ENCODE data around the gene CASP8AP2.

The CASP8AP2 gene

DNA sequence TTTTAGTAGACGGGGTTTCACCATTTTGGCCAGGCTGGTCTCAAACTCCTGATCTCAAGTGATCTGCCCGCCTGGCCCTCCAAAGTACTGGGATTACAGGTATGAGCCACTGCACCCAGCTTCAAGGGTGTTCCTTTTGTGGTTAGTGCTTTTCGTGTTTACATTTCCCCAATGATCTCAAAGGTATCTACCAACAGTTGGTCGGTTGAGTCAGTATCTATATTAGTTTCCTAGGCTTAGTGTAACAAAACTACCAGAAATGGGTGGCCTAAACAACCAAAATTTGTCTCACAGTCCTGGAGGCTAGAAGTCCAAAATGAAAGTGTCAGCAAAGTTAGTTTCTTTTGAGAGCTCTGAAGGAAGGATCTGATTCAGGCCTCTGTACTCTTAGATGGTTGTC, 30.1 kb downstream of the CASP8AP2 start:
- no peaks in the 10 kb centered on the region for H3F3A ChIP-seq (ENCODE audit: low read depth)
- no peaks in the 10 kb centered on the region for H3K9me2 ChIP-seq (replicated peaks; ENCODE audit: low read depth, low read length)
- no peak overlapping the region for H3K4me2 ChIP-seq (ENCODE audit: low read depth, low read length, poor library complexity, severe bottlenecking)
- H3K79me2 ChIP-seq (ENCODE audit: insufficient read depth, low read length), result no peaks in the 10 kb centered on the region
- H3K9ac ChIP-seq (ENCODE audit: low read depth, low read length, poor library complexity, severe bottlenecking), result no peak overlapping the region
- no peak overlapping the region for H3K4me3 ChIP-seq (ENCODE audit: low read length, poor library complexity, severe bottlenecking)
- H4K20me1 ChIP-seq (ENCODE audit: insufficient read depth, low read length, poor library complexity, severe bottlenecking), result no peaks in the 10 kb centered on the region
- H3K9me3 ChIP-seq (ENCODE audit: insufficient read depth, low read depth, low read length), result no peaks in the 10 kb centered on the region
- TF ChIP-seq EZH2phosphoT487 (IDR thresholded peaks at IDR 0.05; ENCODE audit: borderline replicate concordance), result no peak
- TF ChIP-seq, protein P1, sequence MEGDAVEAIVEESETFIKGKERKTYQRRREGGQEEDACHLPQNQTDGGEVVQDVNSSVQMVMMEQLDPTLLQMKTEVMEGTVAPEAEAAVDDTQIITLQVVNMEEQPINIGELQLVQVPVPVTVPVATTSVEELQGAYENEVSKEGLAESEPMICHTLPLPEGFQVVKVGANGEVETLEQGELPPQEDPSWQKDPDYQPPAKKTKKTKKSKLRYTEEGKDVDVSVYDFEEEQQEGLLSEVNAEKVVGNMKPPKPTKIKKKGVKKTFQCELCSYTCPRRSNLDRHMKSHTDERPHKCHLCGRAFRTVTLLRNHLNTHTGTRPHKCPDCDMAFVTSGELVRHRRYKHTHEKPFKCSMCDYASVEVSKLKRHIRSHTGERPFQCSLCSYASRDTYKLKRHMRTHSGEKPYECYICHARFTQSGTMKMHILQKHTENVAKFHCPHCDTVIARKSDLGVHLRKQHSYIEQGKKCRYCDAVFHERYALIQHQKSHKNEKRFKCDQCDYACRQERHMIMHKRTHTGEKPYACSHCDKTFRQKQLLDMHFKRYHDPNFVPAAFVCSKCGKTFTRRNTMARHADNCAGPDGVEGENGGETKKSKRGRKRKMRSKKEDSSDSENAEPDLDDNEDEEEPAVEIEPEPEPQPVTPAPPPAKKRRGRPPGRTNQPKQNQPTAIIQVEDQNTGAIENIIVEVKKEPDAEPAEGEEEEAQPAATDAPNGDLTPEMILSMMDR (conservative IDR thresholded peaks at IDR 0.05; ENCODE audit: low read length), result no peak
- H3K4me1 ChIP-seq (ENCODE audit: insufficient read depth, low read length, poor library complexity, severe bottlenecking), result no peaks in the 10 kb centered on the region
- H2AFZ ChIP-seq (ENCODE audit: low read length), result no peak overlapping the region
- H3K36me3 ChIP-seq (ENCODE audit: insufficient read depth, low read length), result peaks cover 79% of the 10 kb centered on the region
- no peaks in the 10 kb centered on the region for H3K27me3 ChIP-seq (ENCODE audit: insufficient read depth, low read length, poor library complexity, severe bottlenecking)

DNA sequence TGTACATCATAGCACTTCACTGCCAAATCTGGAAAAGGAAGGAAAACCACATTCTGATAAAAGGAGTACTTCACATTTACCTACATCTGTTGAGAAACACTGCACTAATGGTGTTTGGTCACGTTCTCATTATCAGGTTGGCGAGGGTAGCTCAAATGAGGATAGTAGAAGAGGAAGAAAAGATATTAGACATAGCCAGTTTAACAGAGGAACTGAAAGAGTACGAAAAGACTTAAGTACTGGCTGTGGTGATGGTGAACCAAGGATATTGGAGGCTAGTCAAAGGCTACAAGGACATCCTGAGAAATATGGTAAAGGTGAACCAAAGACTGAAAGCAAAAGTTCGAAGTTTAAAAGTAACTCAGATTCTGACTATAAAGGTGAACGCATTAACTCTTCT, 32.6 kb downstream of the CASP8AP2 start:
- H3K9me2 ChIP-seq (replicated peaks; ENCODE audit: low read depth, low read length), result no peaks in the 10 kb centered on the region
- no peaks in the 10 kb centered on the region for H4K20me1 ChIP-seq (ENCODE audit: insufficient read depth, low read length, poor library complexity, severe bottlenecking)
- TF ChIP-seq EZH2phosphoT487 (IDR thresholded peaks at IDR 0.05; ENCODE audit: borderline replicate concordance), result no peak
- TF ChIP-seq, protein P1 (conservative IDR thresholded peaks at IDR 0.05; ENCODE audit: low read length), result no peak
- H3K36me3 ChIP-seq (ENCODE audit: insufficient read depth, low read length), result peaks cover 70% of the 10 kb centered on the region; the same call in 1 of the 2 replicates
- H2AFZ ChIP-seq (ENCODE audit: low read length), result no peak overlapping the region
- H3K4me2 ChIP-seq (ENCODE audit: low read depth, low read length, poor library complexity, severe bottlenecking), result no peak overlapping the region
- H3K9ac ChIP-seq (ENCODE audit: low read depth, low read length, poor library complexity, severe bottlenecking), result no peak overlapping the region
- H3K4me3 ChIP-seq (ENCODE audit: low read length, poor library complexity, severe bottlenecking), result no peak overlapping the region
- no peaks in the 10 kb centered on the region for H3F3A ChIP-seq (ENCODE audit: low read depth)
- H3K9me3 ChIP-seq (ENCODE audit: insufficient read depth, low read depth, low read length), result no peaks in the 10 kb centered on the region
- H3K4me1 ChIP-seq (ENCODE audit: insufficient read depth, low read length, poor library complexity, severe bottlenecking), result no peaks in the 10 kb centered on the region
- H3K27me3 ChIP-seq (ENCODE audit: insufficient read depth, low read length, poor library complexity, severe bottlenecking), result no peaks in the 10 kb centered on the region
- H3K79me2 ChIP-seq (ENCODE audit: insufficient read depth, low read length), result no peaks in the 10 kb centered on the region

DNA sequence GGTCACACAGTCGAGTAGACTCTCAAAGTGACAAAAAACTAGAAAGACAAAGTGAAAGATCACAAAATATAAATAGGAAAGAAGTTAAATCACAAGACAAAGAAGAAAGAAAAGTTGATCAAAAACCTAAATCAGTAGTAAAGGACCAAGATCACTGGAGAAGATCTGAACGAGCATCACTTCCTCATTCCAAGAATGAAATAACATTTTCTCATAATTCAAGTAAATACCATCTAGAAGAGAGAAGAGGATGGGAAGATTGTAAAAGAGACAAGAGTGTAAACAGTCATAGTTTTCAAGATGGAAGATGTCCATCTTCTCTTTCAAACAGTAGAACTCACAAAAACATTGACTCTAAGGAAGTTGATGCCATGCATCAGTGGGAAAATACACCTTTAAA, 33.0 kb downstream of the CASP8AP2 start:
- H3K4me3 ChIP-seq (ENCODE audit: low read length, poor library complexity, severe bottlenecking), result no peak overlapping the region
- H3K4me1 ChIP-seq (ENCODE audit: insufficient read depth, low read length, poor library complexity, severe bottlenecking), result no peaks in the 10 kb centered on the region
- no peaks in the 10 kb centered on the region for H3K9me2 ChIP-seq (replicated peaks; ENCODE audit: low read depth, low read length)

More for the DNA sequence above, 33.0 kb downstream of the CASP8AP2 start:
- Histone ChIP-seq H3K9me3 (ENCODE audit: insufficient read depth, low read depth, low read length) (no peaks in the 10 kb centered on the region), H3F3A (ENCODE audit: low read depth) (no peaks in the 10 kb centered on the region), H3K36me3 (ENCODE audit: insufficient read depth, low read length) (peaks cover 72% of the 10 kb centered on the region; the same call in 1 of the 2 replicates), H3K27me3 (ENCODE audit: insufficient read depth, low read length, poor library complexity, severe bottlenecking) (no peaks in the 10 kb centered on the region), H3K4me2 (ENCODE audit: low read depth, low read length, poor library complexity, severe bottlenecking) (no peak overlapping the region), H4K20me1 (ENCODE audit: insufficient read depth, low read length, poor library complexity, severe bottlenecking) (no peaks in the 10 kb centered on the region), H3K9ac (ENCODE audit: low read depth, low read length, poor library complexity, severe bottlenecking) (no peak overlapping the region), H2AFZ (ENCODE audit: low read length) (no peak overlapping the region), H3K79me2 (ENCODE audit: insufficient read depth, low read length) (no peaks in the 10 kb centered on the region)
- TF ChIP-seq EZH2phosphoT487 (IDR thresholded peaks at IDR 0.05; ENCODE audit: borderline replicate concordance), result no peak
- TF ChIP-seq, protein P1 (conservative IDR thresholded peaks at IDR 0.05; ENCODE audit: low read length), result no peak

Measured in Loucy (cell line).